HL-60 (cell line): Measurements from ENCODE around the gene SRSF2.

Experiments used
- DNase-seq, 2 experiments: peaks; one replicate each; pipeline ENCODE4 v3.0.0-alpha.2; 2010 to 2020; ENCODE audit warnings: low read depth in 1 of 2, low spot score in 1 of 2
- H3K27ac ChIP-seq: fragments of 250-450 bp; sonication (Bioruptor Pico); replicated peaks from 2 replicates; pipeline ENCODE4 v1.5.1; 2020; ENCODE audit warnings: mild to moderate bottlenecking, moderate library complexity
- H3K27me3 ChIP-seq: fragments of 250-450 bp; sonication (Bioruptor Pico); 2 replicates; pipeline ENCODE4 v1.5.1; 2021; ENCODE audit warnings: mild to moderate bottlenecking, moderate library complexity; ENCODE audit not compliant: insufficient read depth, poor library complexity, severe bottlenecking
- H3K4me3 ChIP-seq: replicated peaks from 2 replicates; pipeline ENCODE4 v1.5.1; 2011; ENCODE audit warnings: mild to moderate bottlenecking, control low read depth, low read length; ENCODE audit not compliant: insufficient read depth
- GABPA ChIP-seq: IDR thresholded peaks from 2 replicates; pipeline ENCODE4 v1.6.1; 2012; ENCODE audit warnings: low read depth
- POLR2AphosphoS5 ChIP-seq: IDR thresholded peaks from 2 replicates; pipeline ENCODE4 v1.6.1; 2012; ENCODE audit warnings: low read depth
- REST ChIP-seq: IDR thresholded peaks from 2 replicates; pipeline ENCODE4 v1.6.1; 2012; ENCODE audit warnings: low read depth; ENCODE audit not compliant: insufficient replicate concordance
- SPI1 ChIP-seq: IDR thresholded peaks from 2 replicates; pipeline ENCODE4 v1.6.1; 2012; ENCODE audit warnings: low read depth, mild to moderate bottlenecking, borderline replicate concordance
- TF ChIP-seq, protein P1 (sequence below): IDR thresholded peaks from one replicate; pipeline ENCODE4 v1.5.1; 2011; ENCODE audit warnings: low read length, control low read depth, inconsistent platforms; ENCODE audit not compliant: insufficient read depth

Gene SRSF2

GRCh38 chr17:76709077-76709950 lies 27.8 kb downstream of the SRSF2 start:
- no peak for DNase-seq
- no peak overlapping the region for H3K27ac ChIP-seq
- H3K4me3 ChIP-seq: no peak overlapping the region
- no peaks in the 10 kb centered on the region for H3K27me3 ChIP-seq
- TF ChIP-seq REST (no peak), GABPA (no peak), POLR2AphosphoS5 (no peak), SPI1 (no peak)
- TF ChIP-seq, protein P1, sequence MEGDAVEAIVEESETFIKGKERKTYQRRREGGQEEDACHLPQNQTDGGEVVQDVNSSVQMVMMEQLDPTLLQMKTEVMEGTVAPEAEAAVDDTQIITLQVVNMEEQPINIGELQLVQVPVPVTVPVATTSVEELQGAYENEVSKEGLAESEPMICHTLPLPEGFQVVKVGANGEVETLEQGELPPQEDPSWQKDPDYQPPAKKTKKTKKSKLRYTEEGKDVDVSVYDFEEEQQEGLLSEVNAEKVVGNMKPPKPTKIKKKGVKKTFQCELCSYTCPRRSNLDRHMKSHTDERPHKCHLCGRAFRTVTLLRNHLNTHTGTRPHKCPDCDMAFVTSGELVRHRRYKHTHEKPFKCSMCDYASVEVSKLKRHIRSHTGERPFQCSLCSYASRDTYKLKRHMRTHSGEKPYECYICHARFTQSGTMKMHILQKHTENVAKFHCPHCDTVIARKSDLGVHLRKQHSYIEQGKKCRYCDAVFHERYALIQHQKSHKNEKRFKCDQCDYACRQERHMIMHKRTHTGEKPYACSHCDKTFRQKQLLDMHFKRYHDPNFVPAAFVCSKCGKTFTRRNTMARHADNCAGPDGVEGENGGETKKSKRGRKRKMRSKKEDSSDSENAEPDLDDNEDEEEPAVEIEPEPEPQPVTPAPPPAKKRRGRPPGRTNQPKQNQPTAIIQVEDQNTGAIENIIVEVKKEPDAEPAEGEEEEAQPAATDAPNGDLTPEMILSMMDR: no peak

DNA sequence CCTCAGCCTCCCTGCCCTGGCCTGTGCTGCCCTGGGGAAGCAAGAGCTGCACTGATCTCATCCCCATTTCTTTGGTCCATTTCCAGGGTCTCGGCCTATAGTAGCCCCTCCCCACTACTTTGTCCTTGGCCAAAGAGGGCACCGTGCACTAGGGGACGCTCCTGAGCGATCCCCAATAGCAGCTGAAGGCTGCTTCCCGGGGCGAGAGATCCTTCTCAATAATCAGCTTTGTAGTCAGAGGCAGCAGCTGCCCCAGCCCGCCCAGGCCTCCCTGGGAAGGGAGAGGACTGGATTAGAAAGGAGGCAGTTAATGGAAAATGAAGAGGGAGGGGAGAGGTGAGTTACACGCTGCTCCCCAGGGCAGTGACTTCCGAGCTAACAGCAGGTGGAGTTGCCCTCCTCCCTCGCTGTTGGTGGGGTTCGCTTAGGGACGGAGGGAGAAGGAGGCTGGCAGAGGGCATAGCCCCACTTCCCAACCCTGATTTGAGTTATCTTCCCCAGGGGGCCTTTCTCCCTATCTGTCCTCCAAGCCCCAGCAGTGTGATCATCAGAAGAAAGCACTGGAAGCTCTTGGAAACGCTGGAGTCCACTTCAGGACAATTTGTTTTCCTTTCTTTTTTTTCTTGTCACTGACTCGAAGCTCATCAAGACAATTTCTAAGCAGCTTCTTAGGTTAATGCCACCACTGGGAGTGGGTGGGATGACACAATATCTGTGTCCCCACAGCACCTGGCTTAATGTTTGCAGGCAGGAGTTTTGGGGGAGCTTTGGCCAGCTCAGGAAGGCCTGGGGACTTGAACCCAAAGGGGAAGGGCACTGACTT lies 28.9 kb downstream of the SRSF2 start:
- no peak for TF ChIP-seq GABPA
- no peak for DNase-seq
- H3K27ac ChIP-seq: no peak overlapping the region
- no peaks in the 10 kb centered on the region for H3K27me3 ChIP-seq
- no peak overlapping the region for H3K4me3 ChIP-seq

DNA sequence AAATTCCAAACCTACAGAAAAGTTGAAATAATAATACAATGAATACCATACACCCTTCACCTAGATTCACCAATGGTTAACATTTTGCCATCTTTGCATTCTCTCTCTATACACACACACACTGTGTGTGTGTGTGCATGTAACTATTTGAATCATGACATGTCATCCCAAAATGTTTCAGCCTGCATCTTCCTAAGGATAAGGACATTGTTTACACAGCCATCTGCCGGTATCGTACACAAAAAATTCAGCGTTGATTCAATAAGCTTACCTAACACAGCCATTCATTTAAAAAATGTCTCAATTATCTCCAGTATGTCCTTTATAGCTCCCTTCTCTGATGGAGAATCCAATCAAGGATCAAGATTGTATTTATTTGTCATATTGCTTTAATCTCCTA lies 30.3 kb downstream of the SRSF2 start:
- no peak for TF ChIP-seq GABPA
- no peak for TF ChIP-seq SPI1
- TF ChIP-seq REST: no peak
- no peak for TF ChIP-seq POLR2AphosphoS5
- TF ChIP-seq, protein P1: no peak
- Histone ChIP-seq H3K4me3 (no peak overlapping the region), H3K27ac (no peak overlapping the region), H3K27me3 (no peaks in the 10 kb centered on the region)
- no peak for DNase-seq

DNA sequence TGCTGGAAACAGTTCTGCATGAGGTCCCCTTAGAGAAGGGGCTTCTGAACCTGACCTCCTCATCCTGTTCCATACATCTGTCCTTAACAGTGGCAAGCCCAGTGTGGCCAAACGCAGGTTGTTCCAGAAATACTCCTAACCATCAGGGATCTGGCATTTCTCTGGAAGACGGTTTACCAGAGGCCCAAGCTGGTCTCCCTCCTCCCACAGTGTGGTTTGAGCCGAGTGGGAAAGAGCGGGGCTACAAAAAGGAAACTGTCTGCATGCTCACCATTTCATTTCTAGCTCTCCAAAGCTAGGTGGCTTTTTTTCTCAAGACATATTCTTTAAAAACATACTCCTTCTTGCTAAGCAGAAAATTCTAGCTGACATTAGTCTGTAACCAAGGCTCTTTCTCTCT lies 32.3 kb downstream of the SRSF2 start:
- TF ChIP-seq, protein P1: no peak
- no peak for TF ChIP-seq SPI1
- TF ChIP-seq REST: no peak
- no peak for TF ChIP-seq POLR2AphosphoS5
- TF ChIP-seq GABPA: no peak

More for the DNA sequence above, 32.3 kb downstream of the SRSF2 start:
- Histone ChIP-seq H3K27me3 (no peaks in the 10 kb centered on the region), H3K27ac (no peak overlapping the region), H3K4me3 (no peak overlapping the region)
- no peak for DNase-seq
